NCI-H1694 (cell line): Measurements from ENCODE around the gene ARID2.

Experiments used
- DNase-seq: peaks from one replicate; lab custom pipeline; 2025; lab: John Stamatoyannopoulos, UW

The ARID2 gene

GRCh38 chr12:45877069-45877468 is 147.6 kb downstream of the ARID2 start:
- DNase-seq, result no peak

GRCh38 chr12:45878630-45879255 is 149.2 kb downstream of the ARID2 start:
- no peak for DNase-seq

DNA sequence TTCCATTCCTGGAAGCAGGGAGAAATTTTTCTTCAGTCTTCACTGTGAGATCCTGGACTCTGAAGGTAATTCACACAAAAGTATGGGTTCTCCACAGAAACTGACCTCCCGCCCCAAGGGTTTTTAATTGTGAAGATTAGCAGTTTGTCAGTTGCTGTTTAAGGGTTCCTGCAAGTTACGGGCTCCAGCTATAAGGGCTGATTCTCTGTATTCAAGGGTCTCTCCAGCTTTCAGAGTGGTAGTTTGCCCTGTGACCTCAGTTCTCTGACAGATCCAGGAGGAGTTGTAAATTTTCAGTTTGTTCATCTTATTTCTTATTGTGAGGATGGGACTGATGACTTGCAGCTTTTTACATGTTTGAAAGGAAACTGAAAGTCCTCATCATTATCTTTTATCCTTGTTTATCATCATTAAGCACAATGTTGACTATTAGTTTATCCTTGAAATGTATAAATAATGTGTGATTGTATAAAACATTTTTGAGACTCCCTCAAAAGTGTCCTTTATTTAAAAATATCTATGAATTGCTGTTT is 149.9 kb downstream of the ARID2 start:
- no peak for DNase-seq

GRCh38 chr12:45880533-45880932 is 151.0 kb downstream of the ARID2 start:
- no peak for DNase-seq

- DNase-seq, result no peak
Observed at GRCh38 chr12:45883187-45883586, 153.7 kb downstream of the ARID2 start.

DNA sequence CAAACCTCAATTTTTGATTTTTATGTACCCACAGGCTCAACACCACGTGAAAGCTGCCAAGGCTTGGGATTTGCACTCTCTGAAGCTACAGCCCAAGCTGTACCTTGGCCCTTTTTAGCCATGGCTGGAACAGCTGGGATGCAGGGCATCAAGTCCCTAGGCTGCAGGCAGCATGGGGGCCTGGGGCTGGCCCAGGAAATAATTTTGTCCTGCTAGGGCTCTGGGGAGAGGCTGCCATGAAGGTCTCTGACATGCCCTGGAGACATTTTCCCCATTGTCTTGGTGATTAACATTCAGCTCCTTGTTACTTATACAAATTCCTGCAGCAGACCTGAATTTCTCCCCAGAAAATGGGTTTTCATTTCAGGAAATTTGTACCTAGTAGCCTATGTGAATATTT is 157.2 kb downstream of the ARID2 start:
- no peak for DNase-seq

GRCh38 chr12:45887544-45887943 is 158.0 kb downstream of the ARID2 start:
- no peak for DNase-seq

DNA sequence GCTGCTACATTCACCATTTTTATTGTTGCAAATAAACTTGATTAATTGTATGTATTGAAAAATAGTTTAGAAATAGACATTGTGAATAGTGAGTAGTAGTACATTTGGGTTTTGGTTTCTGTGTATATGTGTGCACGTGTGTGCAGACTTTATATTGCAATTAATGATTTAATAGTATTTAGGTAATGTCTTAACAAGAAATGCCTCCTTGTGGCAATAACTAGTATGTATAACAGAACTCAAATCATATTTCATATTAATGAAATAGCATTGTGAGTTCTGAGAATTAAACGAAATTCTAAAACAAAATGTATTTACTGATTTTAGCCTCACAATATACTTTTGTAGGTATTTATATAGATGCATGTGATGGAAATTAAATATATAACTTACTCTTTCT is 160.8 kb downstream of the ARID2 start:
- no peak for DNase-seq

DNA sequence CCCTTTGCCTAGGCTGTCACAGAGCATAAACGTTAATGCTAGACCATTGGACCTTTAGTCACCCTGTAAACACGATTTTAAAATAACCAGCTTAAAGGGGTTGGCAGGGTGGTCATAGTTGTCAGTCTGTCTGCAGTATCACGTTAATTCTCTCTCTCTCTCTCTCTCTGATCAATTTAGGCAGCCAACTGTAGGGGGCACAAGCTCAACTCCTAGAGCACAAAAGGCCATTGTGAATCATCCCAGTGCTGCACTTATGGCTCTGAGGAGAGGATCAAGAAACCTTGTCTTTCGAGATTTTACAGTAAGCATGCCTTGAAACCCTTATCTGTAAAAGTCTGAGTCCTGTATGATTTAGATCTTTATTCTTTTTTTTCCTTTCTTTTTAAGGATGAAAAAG is 163.7 kb downstream of the ARID2 start:
- DNase-seq, result no peak

DNA sequence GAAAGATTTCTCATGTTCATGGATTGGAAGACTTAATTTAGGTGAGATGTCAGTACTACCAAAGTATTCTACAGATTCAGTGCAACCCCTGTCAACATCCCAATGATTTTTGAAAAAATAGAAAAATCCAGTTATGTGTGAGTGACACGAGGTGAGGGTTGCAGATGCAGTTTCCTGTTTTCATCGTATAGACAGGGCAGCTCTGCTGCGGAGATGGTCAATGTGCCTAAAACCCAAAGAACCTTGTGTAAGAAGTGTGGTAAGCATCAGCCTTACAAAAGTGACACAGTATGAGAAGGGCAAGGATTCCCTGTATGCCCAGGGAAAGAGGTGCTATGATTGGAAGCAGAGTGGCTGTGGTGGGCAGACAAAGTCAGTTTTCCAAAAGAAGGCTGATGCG is 166.5 kb downstream of the ARID2 start:
- no peak for DNase-seq

DNA sequence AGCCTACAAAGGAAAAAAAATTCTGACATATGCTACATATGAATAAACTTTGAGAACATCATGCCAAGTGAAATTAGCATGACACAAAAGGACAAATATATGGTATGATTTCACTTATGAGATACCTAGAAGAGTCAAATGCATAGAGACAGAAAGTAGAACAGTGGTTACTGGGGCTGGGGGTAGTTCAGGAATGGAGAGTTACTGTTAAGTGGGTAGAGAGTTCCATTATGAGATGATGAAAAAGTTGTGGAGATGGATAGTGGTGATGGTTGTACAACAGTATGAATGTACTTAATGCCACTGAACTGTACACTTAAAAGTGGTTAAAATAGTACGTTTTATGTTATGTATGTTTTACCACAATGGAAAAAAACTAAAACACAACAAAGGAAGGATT is 168.6 kb downstream of the ARID2 start:
- DNase-seq, result no peak

GRCh38 chr12:45907955-45908354 is 178.4 kb downstream of the ARID2 start:
- no peak for DNase-seq

DNA sequence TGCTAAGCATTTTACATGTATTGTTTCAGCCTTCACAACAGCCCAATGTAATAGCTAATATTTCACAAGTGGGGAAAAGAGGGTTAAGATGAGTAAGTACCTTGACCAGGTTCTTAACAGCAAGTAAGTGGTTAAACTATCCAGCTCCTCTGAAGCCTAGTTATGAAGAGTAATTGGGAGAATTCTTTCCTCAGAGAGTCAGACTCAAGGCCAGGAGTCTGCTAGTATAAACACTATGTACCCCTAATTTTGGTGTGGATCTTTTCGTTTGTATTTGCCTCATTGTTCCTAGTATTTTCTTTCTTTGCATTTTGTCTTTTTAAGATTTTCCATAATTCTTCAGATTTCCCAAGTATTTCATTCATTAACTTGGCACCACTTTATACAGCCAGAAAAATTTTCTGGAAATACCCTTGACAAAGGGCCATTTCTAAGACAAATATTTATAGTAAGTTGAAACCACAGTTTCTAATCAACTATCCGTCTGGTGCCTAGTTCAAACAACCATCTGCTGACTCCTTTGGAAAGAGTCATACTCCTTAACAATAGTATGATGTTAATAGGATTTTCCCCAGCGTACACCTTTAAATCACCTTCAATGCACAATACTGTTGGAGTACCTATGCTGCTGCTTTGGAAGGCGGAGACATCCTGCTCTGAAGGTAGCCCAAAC is 179.7 kb downstream of the ARID2 start:
- DNase-seq, result no peak

DNA sequence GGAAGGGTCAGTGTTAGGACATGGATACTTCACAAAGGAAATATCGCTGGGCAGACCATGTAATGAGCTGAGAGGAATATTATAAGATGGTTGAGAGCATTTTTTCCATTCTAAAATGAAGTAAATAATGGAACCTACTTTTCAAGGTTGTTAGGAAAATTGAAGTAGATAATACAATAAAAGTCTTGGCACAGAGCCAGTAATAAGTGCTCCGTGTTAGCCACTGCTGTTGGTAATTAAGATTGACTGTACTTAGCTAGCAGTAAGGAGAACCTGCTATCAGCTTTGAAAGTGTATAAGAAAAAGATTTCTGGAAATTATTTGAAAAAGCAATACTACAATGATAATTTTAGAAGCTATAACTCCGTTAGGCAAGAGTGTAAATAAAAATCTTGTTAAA is 183.3 kb downstream of the ARID2 start:
- DNase-seq, result no peak

- DNase-seq, result no peak
Observed at GRCh38 chr12:45913631-45914030, 184.1 kb downstream of the ARID2 start.

DNA sequence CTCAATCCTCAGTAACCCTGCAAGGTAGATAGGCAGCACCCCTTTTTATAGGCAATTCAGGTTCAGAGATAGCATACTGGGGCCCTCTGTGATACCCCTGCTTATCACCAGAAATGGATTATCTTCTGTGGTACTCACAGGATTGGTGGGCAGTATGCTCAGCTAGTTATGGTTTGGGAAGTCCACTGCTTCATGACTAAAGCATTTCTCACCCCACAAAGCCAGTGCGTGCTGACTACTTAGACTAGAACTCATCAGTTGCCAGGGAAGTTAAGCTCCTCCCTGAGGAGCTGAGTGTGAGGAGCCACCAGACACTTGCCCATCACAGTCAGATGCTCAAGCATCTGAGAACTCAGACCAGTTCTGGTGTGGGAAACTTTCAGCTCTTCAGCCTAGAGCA is 184.6 kb downstream of the ARID2 start:
- no peak for DNase-seq

DNA sequence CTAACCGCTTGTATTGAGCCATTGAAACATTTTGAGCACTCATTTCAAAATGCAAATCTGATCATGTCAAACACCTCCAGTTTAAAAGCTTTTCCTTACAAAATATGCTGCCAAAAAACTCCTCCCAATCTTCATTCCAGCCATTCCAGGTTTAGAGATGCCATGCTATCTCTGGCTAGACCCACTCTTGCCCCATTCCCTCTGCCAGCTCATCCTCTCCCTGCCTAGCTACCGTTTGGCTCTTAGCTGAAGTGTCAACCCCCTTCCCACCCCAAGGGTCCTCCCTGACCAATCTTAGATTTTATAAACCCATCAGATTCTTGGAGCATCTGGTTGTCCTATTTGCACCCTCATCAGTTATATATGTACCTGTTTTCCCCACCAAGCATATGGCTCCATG is 185.9 kb downstream of the ARID2 start:
- DNase-seq, result no peak

DNA sequence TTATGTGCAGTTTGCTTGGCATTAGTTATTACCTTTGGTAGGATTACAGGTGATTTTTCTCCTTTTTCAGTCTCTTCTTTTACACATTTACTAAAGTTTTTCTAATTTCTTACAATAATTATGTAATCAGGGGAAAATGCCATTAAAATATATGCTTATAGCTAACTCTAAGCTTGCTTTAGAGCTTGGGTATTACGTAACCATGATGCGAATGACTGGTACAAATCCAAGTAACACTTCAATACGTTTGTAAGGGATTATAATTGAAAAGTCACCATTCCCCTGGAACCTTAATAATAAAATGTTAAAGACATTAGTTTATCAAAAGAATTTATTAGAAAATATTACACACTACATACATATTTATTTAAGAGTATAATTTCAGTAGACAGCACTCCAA is 189.3 kb downstream of the ARID2 start:
- DNase-seq, result no peak

- no peak for DNase-seq
Observed at GRCh38 chr12:45928309-45928708, 198.8 kb downstream of the ARID2 start.

DNA sequence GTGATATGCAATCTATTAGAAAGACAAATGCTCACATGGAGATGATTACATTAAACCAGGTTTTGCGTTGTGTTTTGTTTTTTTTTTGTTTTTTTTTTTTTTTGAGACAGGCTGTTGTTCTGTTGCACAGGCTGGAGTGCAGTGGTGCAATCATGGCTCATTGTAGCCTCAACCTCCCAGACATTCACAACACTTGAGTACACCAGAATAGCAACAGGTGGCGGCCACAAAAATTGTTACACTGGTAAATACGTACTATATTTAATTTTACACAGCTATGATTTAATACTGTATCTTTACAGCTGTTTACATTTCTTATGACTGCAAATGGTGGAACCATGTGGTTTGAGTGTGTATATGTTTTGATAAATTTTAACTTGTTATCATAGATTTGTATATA is 200.9 kb downstream of the ARID2 start:
- no peak for DNase-seq

- DNase-seq, result no peak
Observed at GRCh38 chr12:45933504-45933903, 204.0 kb downstream of the ARID2 start.

GRCh38 chr12:45934956-45935355 is 205.4 kb downstream of the ARID2 start:
- DNase-seq, result no peak

GRCh38 chr12:45938566-45938965 is 209.1 kb downstream of the ARID2 start:
- no peak for DNase-seq

GRCh38 chr12:45939759-45940158 is 210.3 kb downstream of the ARID2 start:
- DNase-seq, result no peak
